CD4-positive, alpha-beta T cell treated with Interleukin-6 for 4 hours (primary cell): ENCODE measurements around the gene RALGPS2.
"Not testable (repeated sequence)": the region's sequence is repeated elsewhere in the genome, so short reads cannot be mapped to it uniquely, and the experiment has no call there.

Experiments used
- DNase-seq: peaks from one replicate; pipeline ENCODE4 v3.0.0-alpha.2; 2020; ENCODE audit warnings: mixed read lengths

The RALGPS2 gene

DNA sequence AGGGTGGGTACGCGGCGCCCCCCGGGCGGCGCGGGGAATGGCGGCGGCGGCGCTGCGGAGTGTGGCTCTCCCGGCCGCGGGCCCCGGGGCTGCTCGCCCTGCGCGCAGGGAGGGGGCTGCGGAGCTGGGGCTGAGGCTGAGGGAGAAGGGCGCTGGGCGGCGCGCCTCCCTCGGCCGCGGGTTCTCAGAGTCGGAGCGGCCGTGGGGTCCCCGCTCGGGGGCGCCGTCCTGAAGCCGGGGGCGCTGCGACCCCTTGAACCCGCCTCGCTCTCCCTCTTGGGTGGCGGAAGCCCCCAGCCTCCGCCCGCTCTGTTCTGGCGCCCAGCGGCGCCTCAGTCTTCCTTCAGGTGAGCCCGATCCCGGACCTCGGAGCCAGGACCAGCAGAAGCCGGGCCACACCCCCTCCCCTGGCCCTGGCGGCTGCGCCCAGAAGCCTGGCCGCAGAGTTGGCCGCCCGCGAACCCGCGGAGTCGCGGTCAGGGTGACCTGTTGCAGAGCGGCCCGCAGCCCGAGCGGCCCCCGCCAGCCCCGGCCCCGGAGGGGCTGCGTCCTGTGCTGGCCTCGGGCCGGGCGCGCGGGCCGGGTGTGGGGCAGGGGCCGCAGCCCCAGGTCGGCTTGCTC is 532 bp downstream of the RALGPS2 start:
- no peak for DNase-seq

DNA sequence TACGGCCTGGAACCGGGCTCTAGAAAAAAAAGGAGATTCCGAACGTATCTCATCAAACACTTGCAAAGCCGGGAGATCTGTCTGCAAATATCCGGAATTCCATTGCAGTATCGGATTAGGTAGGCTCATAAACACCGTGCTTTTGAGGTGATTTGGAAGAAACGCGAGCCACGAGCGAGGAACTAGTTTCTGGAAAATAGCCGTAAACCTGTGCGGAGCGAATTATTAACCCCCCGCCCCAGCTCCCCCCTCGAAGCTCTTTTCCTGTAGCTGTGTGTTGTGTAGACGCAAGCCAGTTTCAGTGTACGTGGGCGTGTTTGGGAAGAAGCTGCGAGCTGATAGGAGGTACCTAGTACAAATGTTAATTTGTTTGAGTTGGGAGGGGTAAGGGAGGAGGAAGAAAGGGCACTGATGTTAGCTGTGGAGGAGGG is 1.1 kb downstream of the RALGPS2 start:
- peak; percentile 73 for DNase-seq

DNA sequence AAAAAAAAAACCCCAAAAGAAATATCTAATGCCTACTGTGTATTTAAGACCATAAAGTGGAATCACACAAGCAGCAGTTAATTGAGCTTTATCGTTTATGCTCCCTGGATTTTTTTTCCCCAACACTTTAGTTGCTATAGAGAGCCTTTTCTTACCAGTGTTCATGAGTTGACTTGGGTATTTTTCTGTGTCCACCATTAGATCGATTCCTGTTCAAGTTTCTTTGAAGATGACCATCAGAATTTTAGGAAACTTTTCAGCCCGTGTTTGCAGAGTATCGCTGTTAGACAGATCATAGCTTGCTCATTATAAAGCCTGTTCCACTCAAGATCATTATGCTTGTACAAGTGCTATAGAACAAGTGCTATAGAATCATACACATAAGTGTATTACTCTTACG is 1.5 kb downstream of the RALGPS2 start:
- DNase-seq = no peak

DNA sequence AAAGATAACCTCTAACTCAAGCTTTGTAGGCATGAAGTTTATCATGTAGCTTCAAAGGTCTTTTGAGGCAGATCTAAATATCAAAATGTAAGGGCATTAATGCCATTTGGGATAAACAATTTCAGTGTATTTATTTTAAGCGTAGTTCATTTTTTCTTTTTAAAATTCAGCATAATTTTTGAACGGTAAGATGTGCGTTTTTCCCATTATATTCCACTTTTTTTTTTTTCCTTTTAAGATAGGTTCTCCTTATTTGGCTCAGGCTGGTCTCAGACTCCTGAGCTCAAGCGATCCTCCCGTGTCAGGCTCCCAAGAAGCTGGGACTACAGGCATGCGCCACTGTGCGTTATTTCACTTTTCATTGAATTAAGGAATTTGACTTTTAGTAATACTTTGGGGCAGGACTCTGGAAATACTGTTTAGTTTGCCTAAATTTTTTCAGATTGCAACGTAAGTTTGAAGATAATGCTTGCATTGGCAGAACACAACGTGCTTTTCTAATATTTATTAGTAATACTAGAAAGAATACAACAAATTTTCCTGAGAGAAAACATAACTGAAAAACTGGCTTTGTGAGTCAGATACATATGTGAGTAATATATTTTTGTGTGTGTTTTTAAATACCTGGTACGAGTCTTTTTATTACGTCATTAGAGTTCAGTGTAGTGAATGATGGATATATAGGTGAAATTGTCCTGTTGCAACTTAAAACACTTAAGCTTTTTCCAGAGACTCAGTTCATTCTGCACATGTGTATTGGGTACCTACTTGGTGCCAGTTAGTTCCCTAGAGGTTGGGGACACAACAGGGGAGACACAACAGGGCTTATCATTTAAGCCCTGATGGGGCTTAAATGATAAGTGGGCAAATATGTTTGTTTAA is 2.2 kb downstream of the RALGPS2 start:
- DNase-seq = no peak

DNA sequence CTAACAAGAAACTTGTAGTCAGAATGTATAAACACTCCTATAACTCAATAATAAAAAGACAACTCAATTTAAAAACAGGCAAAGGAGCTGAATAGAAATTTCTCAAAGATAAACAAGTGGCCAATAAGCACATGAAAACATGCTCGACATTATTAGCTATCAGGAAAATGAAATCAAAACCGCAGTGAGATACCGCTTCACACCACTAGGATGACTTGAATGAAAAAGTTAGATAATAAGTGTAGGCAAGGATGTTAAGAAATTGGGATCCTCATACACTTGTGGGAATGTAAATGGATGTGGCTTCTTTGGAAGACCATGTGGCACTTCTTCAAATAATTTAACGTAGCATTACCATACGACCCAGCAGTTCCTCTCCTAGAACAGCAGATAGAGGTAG is 8.9 kb downstream of the RALGPS2 start:
- no peak for DNase-seq

DNA sequence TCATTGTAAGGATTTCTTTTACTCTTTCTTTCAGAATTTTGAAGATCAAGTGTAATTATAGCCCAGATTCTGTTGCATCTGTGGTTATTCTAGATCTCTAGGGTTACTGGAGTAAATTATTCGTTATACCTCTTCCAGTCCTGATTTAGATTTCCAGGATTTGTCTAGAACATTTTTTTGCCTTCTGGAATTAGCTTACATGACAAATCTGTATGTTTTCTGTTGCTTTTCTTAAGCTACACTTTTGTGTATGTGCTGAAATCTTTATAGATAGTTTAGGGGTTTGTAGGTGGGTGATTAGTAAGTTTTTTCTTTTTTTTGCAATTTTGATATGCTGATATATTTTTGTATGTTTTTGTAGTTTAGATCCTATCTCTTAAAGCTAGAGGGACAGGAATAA is 13.7 kb downstream of the RALGPS2 start:
- no peak for DNase-seq

DNA sequence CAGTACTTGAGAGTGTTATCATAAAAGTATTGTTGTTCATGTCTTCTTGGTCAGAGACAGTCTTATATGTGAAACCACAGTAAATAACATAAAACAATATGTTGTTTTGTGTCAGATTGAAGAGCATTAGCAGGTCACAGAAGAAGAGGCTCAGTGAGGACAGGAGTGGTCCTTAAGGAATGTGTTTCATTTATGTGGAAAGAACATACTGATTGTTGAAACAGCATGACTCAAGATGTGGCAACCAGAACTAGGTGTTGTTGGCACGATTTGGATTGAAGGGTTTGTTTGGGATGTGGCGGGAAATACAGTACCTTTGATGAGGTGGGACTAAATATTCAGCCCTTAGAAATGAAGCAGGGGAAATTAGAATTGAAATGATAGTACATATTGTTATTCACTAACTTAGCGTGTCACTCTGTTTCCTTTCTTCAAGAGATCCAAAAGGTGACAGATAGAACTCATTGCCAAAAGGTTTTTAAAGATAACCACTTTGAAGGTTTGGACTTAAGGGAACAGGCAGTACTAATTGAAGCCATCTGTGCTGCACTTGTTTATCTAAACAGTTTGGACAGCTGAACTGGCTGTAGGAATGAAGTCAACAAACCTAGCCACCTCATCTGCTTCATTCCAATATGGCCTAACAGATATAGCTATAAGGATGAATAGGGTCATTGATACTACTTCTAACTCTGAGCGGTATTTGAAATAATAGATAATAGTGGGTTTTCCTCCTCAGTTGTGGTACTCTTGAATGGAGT is 14.4 kb downstream of the RALGPS2 start:
- no peak for DNase-seq

DNA sequence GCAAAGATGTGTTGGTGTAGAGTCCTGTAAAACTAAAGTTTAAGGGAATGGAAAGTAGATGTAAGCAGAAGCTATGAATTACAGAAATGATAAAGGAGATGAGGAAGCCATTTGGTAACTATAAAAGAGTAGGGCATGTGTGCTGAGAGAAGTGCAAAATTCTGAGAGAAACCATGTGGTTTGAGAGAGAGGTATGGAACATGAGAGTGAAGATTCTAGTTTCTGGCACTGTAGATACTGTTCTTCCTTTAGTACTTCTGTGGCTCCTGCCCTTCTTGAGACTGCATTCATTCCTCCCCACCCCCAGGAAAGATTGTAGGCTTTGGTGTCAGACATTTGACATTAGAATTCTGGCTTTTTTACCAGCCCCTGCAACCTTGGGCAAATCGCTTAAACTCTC is 15.4 kb downstream of the RALGPS2 start:
- no peak for DNase-seq

DNA sequence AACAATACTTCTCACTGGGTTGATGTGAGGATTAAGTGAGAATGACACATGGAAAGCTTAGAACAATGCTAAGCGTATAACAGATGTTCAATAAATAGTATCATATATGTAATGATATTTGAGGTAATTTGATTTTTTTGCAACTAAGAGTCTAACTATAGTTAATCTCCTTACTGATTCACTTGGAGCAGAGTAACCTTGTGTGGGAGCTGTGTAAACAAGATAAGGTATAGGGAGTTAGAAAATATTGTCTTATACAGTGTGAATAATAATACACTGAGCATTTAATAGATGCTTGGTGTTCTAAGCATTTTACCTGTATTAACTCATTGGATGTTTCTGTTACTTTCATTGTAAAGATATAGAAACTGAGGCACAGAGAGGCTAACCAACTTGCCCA is 15.9 kb downstream of the RALGPS2 start:
- no peak for DNase-seq

DNA sequence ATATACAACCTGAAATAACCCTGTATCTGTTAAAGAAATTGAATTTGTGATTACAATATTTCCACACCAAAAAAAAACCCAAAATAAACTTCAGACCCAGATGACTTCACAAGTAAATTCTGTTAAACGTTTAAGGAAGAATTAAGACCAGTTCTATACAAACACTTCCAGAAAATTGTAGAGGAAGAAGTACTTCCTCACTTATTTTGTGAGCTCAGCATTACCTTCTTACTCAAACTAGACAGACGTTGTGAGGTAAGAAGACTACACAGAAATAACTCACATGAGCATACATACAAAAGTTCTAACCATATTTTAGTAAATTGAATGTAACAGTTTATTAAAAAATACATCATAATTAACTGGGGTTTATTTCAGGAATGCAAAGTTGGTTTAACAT is 18.8 kb downstream of the RALGPS2 start:
- DNase-seq = no peak

DNA sequence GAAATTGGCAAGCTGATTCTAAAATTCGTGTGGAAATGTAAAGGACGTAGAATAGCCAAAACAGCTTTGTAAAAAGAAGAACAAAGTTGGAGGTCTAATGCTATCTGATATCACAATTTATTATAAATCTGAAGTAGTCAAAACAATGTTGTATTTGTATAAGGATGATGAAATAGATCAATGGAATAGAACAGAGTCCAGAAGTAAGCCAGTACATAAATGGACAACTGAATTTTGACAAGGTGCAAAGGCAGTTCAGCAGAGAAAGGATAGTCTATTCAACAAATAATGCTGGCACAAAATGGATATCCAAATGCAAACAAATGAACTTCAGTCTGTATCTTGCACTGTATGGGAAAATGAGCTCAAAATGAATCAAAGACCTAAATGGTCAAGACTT is 20.2 kb downstream of the RALGPS2 start:
- DNase-seq = no peak

DNA sequence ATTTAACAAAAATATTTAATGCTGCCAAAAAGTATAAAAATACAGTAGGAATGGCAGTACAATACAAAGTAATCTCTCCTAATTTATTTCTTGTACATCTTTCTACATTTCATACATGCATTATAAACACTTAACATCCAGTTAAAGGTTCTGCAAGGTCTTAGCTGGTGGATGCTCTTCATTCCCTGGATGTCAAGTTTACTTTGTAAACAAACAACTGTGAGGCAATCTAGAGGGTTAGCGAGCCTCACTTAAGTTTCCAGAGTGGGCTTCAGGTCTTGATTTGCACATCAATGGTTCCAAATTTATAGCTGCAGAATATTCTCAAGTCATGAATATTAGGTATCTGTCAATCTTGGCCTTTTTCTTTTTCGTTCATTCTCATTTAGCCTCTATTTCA is 21.3 kb downstream of the RALGPS2 start:
- DNase-seq = no peak

DNA sequence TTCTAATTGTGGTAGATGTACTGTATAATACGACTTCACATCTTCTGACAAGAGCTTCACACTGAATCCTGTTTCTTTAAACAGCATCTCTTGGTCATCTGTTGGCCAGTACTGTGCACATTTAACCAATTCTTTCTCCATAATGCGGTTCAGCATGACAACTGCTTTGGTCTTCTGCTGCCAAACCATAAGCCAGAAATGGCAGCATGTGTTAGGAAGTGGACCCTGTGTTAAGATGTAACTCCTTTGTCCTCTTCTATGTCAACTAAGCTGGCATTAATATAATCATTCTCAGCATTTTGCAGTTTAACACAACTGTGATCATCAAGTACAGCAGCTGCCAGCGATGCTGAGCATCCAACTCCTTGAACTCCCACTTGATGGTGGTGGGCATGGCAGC is 22.3 kb downstream of the RALGPS2 start:
- not testable (repeated sequence) for DNase-seq

DNA sequence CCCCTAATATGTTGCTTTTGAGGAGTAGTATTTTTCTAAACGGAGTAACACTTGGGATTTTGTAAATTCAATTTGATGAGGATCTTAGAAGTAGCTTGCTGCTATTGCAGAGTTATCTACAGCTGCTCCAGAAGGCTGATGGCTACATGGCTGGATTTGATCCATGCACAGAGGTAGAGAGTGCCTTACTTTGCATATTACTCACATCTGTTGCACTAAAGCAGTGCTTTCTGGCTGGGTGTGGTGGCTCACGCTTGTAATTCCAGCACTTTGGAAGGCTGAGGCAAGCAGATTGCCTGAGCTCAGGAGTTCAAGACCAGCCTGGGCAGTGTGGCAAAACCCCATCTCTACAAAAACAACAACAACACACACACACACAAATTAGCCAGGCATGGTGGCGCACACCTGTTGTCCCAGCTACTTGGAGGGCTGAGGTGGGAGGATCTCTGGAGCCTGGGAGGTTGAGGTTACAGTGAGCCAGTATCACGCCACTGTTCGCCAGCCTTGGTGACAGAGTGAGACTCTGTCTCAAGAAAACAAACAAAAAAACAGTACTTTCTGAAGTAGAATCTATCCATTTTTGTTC is 24.6 kb downstream of the RALGPS2 start:
- no peak for DNase-seq

DNA sequence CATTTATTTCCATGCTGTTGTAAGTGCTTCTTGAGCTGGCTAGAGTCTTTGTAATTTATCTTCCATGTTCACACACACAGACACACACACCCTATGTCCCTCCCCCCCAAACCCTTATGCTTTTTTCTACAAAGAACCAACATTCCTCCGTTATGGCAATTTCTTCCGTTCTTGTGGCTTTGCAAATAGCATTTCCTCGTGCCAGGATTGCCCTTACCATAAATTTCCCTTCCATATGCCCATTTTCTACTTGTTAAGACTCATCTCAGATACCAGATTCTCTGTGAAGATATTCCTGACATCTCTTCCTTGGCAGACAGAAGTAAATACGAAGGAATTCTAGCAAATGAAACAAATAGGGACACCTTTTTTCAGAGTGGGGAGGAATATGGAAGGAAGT is 26.0 kb downstream of the RALGPS2 start:
- DNase-seq = no peak

DNA sequence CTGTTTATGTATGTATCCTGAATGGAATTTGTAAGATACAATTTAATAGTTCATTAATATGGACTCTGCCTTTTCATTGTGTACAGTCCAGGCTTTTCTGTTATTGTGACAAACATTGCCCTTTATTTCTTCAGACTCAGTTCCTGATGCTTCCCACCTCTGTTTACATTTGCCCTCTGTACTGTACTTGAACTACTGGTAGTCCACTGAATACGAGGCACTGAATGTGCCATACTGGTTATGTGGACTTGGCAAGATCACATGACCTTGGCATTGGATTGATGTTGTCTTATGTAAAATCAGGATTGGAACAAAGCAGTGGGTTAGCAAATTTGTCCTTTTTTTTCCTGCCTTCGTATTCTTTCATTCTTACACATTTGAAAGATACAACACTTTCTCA is 27.8 kb downstream of the RALGPS2 start:
- DNase-seq = no peak

DNA sequence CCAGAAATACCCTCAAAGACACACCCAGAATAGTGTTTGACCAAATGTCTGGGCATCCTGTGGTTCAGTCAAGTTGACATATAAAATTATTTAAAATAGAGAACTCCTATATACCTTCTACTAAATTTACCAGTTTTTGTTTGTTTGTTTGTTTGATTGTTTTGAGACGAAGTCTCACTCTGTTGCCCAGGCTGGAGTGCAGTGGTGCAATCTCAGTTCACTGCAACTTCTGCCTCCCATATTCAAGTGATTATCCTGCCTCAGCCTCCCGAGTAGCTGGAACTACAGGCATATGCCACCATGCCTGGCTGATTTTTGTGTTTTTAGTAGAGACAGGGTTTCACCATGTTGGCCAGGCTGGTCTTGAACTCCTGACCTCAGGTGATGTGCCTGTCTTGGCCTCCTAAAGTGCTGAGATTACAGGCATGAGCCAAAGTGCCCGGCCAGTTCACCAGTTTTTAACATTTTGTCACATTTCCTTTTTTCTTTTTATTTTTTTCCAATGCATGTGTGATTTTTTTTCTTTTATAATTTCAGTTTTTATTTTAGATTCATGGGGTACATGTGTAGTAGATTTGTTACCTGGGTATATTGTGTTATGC is 29.7 kb downstream of the RALGPS2 start:
- DNase-seq = not testable (repeated sequence)

DNA sequence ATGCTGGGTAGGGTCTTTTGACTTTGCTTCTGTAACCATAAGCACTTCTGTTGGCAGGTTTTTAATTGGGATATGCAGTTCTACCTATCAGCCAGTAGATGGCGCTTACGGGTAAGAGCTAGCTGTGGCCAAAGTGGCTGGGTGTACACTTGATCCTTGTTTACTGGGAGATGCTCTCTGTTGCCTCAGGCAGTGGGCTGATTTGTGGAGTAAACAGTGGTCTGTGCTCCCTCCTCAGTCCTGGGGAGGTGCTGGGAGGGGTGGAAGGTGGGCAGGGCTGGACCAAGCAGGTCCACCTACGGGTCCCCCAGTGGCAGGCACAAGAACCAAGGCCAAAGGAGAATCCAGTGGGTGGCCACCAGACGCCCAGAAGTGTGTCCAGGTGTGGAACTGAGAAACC is 43.4 kb downstream of the RALGPS2 start:
- peak; percentile 3 for DNase-seq

DNA sequence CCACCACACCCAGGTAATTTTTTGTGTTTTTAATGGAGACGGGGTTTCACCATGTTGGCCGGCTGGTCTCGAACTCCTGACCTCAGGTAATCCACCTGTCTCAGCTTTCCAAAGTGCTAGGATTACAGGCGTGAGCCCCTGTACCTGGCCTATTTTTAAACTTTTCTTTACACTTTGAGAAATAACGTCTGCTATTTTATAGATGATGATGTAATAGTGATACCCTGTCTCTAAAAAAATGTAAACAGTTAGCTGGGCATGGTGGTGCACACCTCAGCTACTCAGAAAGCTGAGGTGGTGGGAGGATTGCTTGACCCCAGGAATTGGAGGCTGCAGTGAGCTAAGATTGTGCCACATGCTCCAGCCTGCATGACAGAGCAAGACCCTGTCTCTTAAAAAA is 47.9 kb downstream of the RALGPS2 start:
- DNase-seq = no peak

DNA sequence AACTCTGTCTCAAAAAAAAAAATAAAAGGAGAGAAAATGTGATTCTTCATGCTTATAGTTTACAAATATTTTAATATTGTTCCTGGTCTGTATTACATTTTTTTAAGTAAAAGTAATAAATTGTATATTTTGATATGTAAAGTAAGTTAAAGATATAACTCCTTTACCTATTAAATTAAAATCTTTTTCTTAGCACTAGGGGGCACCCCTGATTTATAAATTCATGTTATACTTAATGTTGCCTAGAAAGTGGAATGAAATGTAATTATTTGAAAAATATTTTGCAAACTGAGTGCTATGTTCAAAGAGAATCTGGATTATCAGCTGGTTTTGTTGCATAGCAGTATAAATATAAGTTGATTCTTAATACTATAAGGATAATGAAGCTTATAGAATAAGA is 49.2 kb downstream of the RALGPS2 start:
- DNase-seq = no peak

DNA sequence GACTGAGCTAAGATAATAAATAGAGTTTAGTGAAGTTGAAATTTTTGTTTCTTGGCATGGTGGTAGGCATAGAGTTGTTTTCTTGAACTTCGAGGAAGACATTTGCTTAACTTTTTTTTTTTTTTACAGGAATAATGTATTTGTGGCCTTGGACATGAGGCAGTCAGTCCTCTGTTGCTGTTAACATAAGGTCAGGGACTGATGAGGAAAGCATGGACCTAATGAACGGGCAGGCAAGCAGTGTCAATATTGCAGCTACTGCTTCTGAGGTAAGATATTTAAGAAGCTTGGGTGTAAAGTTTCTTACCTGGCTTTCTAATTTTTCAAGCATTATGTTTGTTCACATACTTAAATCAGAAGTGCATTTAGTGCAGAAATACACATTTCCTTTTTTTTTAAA is 51.5 kb downstream of the RALGPS2 start:
- DNase-seq = no peak

DNA sequence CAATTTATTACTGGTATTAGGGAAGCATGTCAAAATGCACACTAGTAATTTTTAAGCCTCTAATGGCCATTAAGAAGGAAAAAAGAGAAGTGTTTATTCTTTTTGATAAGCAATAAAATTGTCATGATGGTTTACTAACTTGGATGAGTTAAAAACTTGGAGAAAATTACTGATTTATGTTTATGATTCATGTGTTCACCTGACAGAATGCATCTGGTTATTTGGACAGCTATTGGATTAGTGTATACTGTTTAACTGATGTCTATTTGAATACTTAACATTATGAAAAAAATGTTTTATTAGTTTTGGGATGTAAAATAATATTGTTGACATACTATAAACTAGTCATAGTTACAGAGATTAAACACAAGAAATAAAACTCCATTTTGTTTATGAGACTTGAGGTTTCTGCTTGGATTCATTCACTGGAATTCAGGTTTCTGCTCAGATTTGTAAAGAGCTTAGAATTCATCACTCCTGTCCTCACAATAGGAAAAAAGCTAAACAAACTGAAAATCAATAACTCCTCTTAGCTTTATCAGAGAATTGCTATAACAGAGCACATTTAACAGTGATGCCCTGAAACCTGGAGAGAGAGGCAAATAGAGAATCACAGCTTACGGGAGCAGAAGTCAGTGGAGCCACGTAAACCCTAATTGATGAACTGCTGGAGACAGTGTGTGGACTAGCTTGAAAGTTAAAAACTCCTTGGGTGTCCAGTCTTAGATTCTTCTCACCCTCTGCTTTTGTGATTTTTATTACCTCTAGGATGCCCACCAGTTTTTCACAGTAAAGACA is 56.7 kb downstream of the RALGPS2 start:
- DNase-seq = no peak
